Measurements from ENCODE around the gene GIMAP8.
A peak's percentile ranks its signal among the peaks of the same experiment; 100 is the strongest.

GIMAP8 gene

DNA sequence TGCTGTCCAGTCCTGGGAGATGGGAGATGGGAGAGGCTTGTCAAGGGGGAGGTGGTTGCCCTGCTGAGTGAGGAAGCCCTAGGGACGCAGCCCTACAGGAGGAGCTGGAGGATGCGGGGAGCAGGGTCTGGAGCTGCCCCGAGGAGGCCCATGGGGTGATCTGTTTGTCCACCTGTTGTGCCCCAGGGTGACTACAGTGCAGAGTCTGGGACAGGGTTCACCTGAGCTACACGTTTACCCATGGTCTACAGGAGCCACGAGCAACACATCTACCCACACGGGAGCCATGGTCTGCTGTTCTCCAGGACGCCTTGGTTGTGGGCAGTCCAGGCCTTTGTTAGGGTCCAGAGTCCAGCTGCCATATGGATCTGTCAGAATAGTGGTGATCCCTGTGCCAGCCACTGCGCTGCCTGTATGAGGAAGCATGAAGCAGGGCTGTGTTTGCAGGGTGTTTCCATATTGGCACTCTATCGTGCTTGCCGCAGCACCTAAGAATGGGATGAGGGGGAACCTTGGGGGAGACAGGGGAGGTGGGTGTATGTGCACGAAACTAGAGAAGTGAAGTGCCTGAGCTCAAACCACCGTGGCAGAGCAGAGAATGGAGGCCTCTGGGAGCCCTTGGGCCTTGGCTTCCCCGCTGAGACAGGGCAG, 47.6 kb upstream of the GIMAP8 start:
- peak overlapping the region; percentile 79 for H2BK15ac ChIP-seq (ENCODE audit: low read length)

DNA sequence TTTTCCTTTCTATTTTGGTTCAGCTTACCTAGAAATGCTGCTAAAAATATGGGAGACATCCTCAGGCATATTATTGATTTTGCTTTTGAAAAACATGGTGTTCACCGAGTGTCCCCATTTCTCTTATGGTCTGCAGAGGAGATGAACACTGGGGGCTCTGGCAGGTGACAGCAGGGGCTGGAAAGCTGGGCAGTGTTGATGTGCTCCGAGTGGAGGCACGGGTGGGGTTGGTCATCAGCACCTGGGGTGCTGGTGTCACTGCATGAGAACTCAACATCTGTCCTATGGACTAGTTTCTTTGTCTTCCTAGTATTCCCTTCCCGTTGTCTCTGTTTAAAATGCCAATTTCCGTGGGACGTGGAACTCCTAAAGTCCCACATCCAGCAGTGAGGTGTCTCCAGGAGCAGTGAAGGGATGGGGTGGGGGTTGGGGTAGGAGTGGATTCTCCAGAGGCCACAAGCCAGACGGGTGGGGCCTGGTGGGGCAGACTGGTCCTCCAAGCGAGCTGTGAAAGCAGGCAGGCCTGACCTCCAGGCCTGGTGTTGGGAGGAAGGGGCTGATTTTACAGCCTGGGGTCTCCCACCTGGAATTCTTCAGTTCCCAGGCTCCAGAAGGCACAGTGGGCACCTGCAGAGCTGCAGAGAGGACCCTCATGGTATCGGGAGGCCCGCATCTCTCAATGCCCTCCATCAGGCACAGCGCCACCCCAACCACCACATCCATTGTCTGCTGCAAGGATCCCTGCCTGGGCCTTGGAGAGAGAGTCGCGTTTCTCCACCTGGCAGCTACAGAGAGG, 46.9 kb upstream of the GIMAP8 start:
- peak overlapping the region; percentile 79 for H2BK15ac ChIP-seq (ENCODE audit: low read length)
- H3K9me3 ChIP-seq (replicated peaks in 1 of 2; ENCODE audit: control insufficient read depth in 2 of 2, insufficient read depth in 1 of 2, low read depth in 1 of 2, low read length in 2 of 2), result no peaks in the 10 kb centered on the region
- H3K4ac ChIP-seq (ENCODE audit: low read length), result no peak overlapping the region
- peak overlapping the region; percentile 91 for H2AK5ac ChIP-seq (ENCODE audit: low read depth, low read length)
- no peak overlapping the region for H2BK12ac ChIP-seq (ENCODE audit: low read length)
- peak overlapping the region; percentile 38 for H3K23ac ChIP-seq (ENCODE audit: low read depth, low read length, poor library complexity)
- H3K27me3 ChIP-seq (ENCODE audit: control insufficient read depth in 3 of 3, insufficient read depth in 3 of 3, low read depth in 1 of 3, low read length in 3 of 3), result no peaks in the 10 kb centered on the region
- no peak overlapping the region for H3K4me2 ChIP-seq (ENCODE audit: insufficient read depth, low read length, poor library complexity, severe bottlenecking)
- H3K14ac ChIP-seq (ENCODE audit: low read length), result no peak overlapping the region
- no peak overlapping the region for H4K91ac ChIP-seq (ENCODE audit: low read depth, low read length, poor library complexity)
- no peak overlapping the region for H2AFZ ChIP-seq (ENCODE audit: low read length)
- no peak overlapping the region for H3K4me3 ChIP-seq (ENCODE audit: low read length in 2 of 2)
- no peak overlapping the region for H3K27ac ChIP-seq (replicated peaks; ENCODE audit: low read length)
- peaks cover 4 to 6% of the 10 kb centered on the region in 2 donors for H3K36me3 ChIP-seq (replicated peaks in 1 of 2; ENCODE audit: control insufficient read depth in 2 of 2, insufficient read depth in 2 of 2, low read length in 2 of 2)
- peak overlapping the region; percentile 92 for H3K18ac ChIP-seq (ENCODE audit: low read length)
- no CpG with 5 or more reads among the region's 13 CpGs for WGBS, 2 donors (ENCODE audit: extremely low coverage in 2 of 2, insufficient read length in 2 of 2, insufficient replicate concordance in 1 of 2)
- H3K4me1 ChIP-seq (ENCODE audit: control insufficient read depth in 2 of 2, insufficient read depth in 1 of 2, low read depth in 1 of 2, low read length in 2 of 2), result peaks cover 62 to 68% of the 10 kb centered on the region in 2 donors
- no peak overlapping the region for H2BK120ac ChIP-seq (ENCODE audit: low read depth, low read length)
- no peak overlapping the region for H3K9ac ChIP-seq (ENCODE audit: low read depth, low read length, poor library complexity)
- no peaks in the 10 kb centered on the region for H3K79me1 ChIP-seq (ENCODE audit: low read depth, low read length)
- DNase-seq (ENCODE audit: low spot score), result no peak
- no peak overlapping the region for H4K8ac ChIP-seq (ENCODE audit: low read depth, low read length)
- H2BK5ac ChIP-seq (ENCODE audit: low read length), result no peak overlapping the region

More for the DNA sequence above, 47.6 kb upstream of the GIMAP8 start:
- Histone ChIP-seq H3K4ac (ENCODE audit: low read length) (peak overlapping the region; percentile 62), H3K14ac (ENCODE audit: low read length) (no peak overlapping the region), H4K91ac (ENCODE audit: low read depth, low read length, poor library complexity) (peak overlapping the region; percentile 44), H3K4me2 (ENCODE audit: insufficient read depth, low read length, poor library complexity, severe bottlenecking) (no peak overlapping the region), H3K79me1 (ENCODE audit: low read depth, low read length) (no peaks in the 10 kb centered on the region), H2BK120ac (ENCODE audit: low read depth, low read length) (no peak overlapping the region), H4K8ac (ENCODE audit: low read depth, low read length) (peak overlapping the region; percentile 88), H3K18ac (ENCODE audit: low read length) (peak overlapping the region; percentile 92), H3K27ac (replicated peaks; ENCODE audit: low read length) (peak overlapping the region; percentile 87), H2BK5ac (ENCODE audit: low read length) (no peak overlapping the region), H3K9ac (ENCODE audit: low read depth, low read length, poor library complexity) (no peak overlapping the region), H3K9me3 (replicated peaks in 1 of 2; ENCODE audit: control insufficient read depth in 2 of 2, insufficient read depth in 1 of 2, low read depth in 1 of 2, low read length in 2 of 2) (no peaks in the 10 kb centered on the region), H3K4me1 (ENCODE audit: control insufficient read depth in 2 of 2, insufficient read depth in 1 of 2, low read depth in 1 of 2, low read length in 2 of 2) (peaks cover 63 to 70% of the 10 kb centered on the region in 2 donors), H3K27me3 (ENCODE audit: control insufficient read depth in 3 of 3, insufficient read depth in 3 of 3, low read depth in 1 of 3, low read length in 3 of 3) (no peaks in the 10 kb centered on the region), H2AFZ (ENCODE audit: low read length) (peak overlapping the region; percentile 7), H3K36me3 (replicated peaks in 1 of 2; ENCODE audit: control insufficient read depth in 2 of 2, insufficient read depth in 2 of 2, low read length in 2 of 2) (peaks cover 8 to 14% of the 10 kb centered on the region in 2 donors), H2AK5ac (ENCODE audit: low read depth, low read length) (peak overlapping the region; percentile 91), H3K23ac (ENCODE audit: low read depth, low read length, poor library complexity) (no peak overlapping the region), H2BK12ac (ENCODE audit: low read length) (peak overlapping the region; percentile 95), H3K4me3 (ENCODE audit: low read length in 2 of 2) (no peak overlapping the region)
- no peak for DNase-seq (ENCODE audit: low spot score)
- WGBS, 2 donors (ENCODE audit: extremely low coverage in 2 of 2, insufficient read length in 2 of 2, insufficient replicate concordance in 1 of 2), result no CpG with 5 or more reads among the region's 13 CpGs

DNA sequence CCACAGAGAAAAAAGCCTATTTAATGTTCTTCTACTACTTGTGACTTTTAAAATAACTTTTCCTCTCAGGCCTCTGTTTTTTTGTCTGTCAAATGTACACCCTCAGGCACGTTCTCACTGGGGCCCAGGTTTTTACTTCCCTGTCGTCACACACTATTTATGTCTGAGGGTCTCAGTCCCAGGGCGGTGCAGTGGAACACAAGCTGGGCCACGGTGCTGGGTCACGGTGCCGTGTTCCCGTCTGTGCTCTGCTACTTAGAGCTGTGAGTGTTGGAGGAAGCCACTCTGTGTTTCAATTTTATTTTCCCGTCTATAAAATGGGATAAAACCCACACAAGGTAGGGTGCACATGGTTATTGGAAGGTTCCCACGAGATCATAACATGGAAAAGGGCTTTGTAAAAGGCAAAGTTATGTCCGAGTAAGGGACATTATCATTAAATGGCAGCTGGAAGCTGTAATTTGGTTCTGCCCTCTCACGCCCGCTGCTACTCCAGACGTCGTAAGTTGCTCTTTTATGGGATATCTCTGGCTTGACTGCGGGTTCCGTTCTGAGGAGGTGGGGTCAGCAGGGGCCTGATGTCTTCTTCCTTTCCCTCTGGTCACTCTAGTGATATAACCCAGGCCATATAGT, 46.1 kb upstream of the GIMAP8 start:
- Histone ChIP-seq H3K27ac (replicated peaks; ENCODE audit: low read length) (peak overlapping the region; percentile 73), H3K4me3 (ENCODE audit: low read length in 2 of 2) (peak overlapping the region in 1 of 2 donors; percentile 54), H3K9me3 (replicated peaks in 1 of 2; ENCODE audit: control insufficient read depth in 2 of 2, insufficient read depth in 1 of 2, low read depth in 1 of 2, low read length in 2 of 2) (no peaks in the 10 kb centered on the region), H3K4ac (ENCODE audit: low read length) (peak overlapping the region; percentile 13), H3K27me3 (ENCODE audit: control insufficient read depth in 3 of 3, insufficient read depth in 3 of 3, low read depth in 1 of 3, low read length in 3 of 3) (no peaks in the 10 kb centered on the region), H3K36me3 (replicated peaks in 1 of 2; ENCODE audit: control insufficient read depth in 2 of 2, insufficient read depth in 2 of 2, low read length in 2 of 2) (no peaks in the 10 kb centered on the region), H4K91ac (ENCODE audit: low read depth, low read length, poor library complexity) (peak overlapping the region; percentile 82), H2BK12ac (ENCODE audit: low read length) (peak overlapping the region; percentile 91), H4K8ac (ENCODE audit: low read depth, low read length) (no peak overlapping the region), H3K9ac (ENCODE audit: low read depth, low read length, poor library complexity) (no peak overlapping the region), H3K23ac (ENCODE audit: low read depth, low read length, poor library complexity) (no peak overlapping the region), H3K79me1 (ENCODE audit: low read depth, low read length) (no peaks in the 10 kb centered on the region), H2AK5ac (ENCODE audit: low read depth, low read length) (peak overlapping the region; percentile 68), H2BK5ac (ENCODE audit: low read length) (peak overlapping the region; percentile 43), H2BK120ac (ENCODE audit: low read depth, low read length) (no peak overlapping the region), H3K4me1 (ENCODE audit: control insufficient read depth in 2 of 2, insufficient read depth in 1 of 2, low read depth in 1 of 2, low read length in 2 of 2) (peaks cover 55 to 63% of the 10 kb centered on the region in 2 donors), H2BK15ac (ENCODE audit: low read length) (peak overlapping the region; percentile 50), H3K18ac (ENCODE audit: low read length) (peak overlapping the region; percentile 84), H2AFZ (ENCODE audit: low read length) (peak overlapping the region; percentile 95), H3K14ac (ENCODE audit: low read length) (no peak overlapping the region), H3K4me2 (ENCODE audit: insufficient read depth, low read length, poor library complexity, severe bottlenecking) (peak overlapping the region; percentile 86)
- no peak for DNase-seq (ENCODE audit: low spot score)
- no CpG with 5 or more reads among the region's 16 CpGs for WGBS, 2 donors (ENCODE audit: extremely low coverage in 2 of 2, insufficient read length in 2 of 2, insufficient replicate concordance in 1 of 2)

All from neuronal stem cell (in vitro differentiated cells).